Loucy (cell line): ENCODE data around the gene AHNAK2.

Experiments used
- EZH2phosphoT487 ChIP-seq: fragments of 200-600 bp; IDR thresholded peaks from 2 replicates; pipeline ENCODE4 v1.6.1; 2018; ENCODE audit warnings: antibody characterized with exemption, mild to moderate bottlenecking, moderate library complexity, borderline replicate concordance
- TF ChIP-seq, protein P1 (sequence below): fragments of 200-600 bp; sonication (generic); conservative IDR thresholded peaks from 2 replicates; pipeline ENCODE4 v1.5.1; 2014; ENCODE audit warnings: mild to moderate bottlenecking, antibody characterized with exemption, low read length

DNA sequence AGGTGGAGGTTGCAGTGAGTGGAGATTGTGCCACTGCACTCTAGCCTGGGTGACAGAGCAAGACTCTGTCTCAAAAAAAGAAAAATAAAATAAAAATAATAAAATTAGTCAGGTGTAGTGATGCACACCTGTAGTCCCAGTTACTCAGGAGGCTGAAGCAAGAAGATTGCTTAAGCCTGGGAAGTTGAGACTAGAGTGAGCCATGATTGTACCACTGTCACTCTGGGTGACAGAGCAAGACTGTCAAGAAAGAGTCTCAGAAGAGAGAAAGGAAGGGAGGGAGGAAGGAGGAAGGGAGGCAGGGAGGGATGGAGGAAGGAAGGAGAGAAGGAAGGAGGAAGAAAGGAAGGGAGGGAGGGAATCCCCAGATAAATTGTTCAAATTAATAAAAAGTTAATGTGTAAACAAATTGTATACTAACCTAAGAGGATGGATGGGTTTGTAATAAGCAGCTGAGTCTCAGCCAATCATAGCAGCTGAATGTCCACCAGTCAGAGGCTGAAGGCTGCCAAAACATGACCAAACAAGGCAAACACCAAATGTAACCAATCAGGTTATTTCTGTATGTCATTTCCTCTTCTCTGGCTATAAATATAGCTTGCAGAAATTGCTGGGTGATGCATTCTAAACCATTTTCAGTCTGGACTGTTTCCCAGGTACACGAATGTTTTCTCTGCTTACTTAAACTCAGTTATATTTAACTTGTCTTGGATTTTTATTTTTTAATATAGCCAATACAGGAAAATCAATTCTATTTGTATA lies 48.8 kb upstream of the AHNAK2 start:
- TF ChIP-seq, protein P1, sequence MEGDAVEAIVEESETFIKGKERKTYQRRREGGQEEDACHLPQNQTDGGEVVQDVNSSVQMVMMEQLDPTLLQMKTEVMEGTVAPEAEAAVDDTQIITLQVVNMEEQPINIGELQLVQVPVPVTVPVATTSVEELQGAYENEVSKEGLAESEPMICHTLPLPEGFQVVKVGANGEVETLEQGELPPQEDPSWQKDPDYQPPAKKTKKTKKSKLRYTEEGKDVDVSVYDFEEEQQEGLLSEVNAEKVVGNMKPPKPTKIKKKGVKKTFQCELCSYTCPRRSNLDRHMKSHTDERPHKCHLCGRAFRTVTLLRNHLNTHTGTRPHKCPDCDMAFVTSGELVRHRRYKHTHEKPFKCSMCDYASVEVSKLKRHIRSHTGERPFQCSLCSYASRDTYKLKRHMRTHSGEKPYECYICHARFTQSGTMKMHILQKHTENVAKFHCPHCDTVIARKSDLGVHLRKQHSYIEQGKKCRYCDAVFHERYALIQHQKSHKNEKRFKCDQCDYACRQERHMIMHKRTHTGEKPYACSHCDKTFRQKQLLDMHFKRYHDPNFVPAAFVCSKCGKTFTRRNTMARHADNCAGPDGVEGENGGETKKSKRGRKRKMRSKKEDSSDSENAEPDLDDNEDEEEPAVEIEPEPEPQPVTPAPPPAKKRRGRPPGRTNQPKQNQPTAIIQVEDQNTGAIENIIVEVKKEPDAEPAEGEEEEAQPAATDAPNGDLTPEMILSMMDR = no peak
- no peak for TF ChIP-seq EZH2phosphoT487
